CD4-positive, alpha-beta T cell (primary cell): Measurements from ENCODE around the gene MRPL21. TPM values are rescaled to one million over a fixed set of nuclear protein-coding genes. Genes with fewer than 3 reads are reported as not detected.

Experiments
- ATAC-seq: fragments of 200-7000 bp; cut with Tn5 transposase; one replicate; pipeline ENCODE4 v1.10.0; 2022; ENCODE audit warnings: mild to moderate bottlenecking; ENCODE audit not compliant: poor library complexity
- CTCF ChIA-PET: fragments of 350-600 bp; sonication (Branson Sonifier 250); formaldehyde crosslinking; loops from one replicate; lab custom pipeline; 2021; ENCODE audit warnings: antibody characterized with exemption, inconsistent platforms; lab: Charles Lee
- POLR2A ChIA-PET: fragments of 350-600 bp; sonication (Branson Sonifier 250); formaldehyde crosslinking; loops from one replicate; lab custom pipeline; 2021; ENCODE audit warnings: antibody characterized with exemption, inconsistent platforms; lab: Charles Lee
- DNase-seq, 14 experiments: peaks; one replicate each; pipeline ENCODE4 v3.0.0-alpha.2; 2013 to 2020; ENCODE audit warnings: mixed read lengths in 2 of 14
- H3K27ac ChIP-seq, 2 donors: one replicate each; pipeline versions ENCODE4 v1.5.1 to v1.7.0; 2013; ENCODE audit warnings: low read length in 2 of 2, low read depth in 1 of 2, mild to moderate bottlenecking in 1 of 2
- H3K27me3 ChIP-seq, 2 experiments: 1 replicate in 1 of 2; 2 replicates in 1 of 2; pipeline versions ENCODE4 v1.6.1 to v1.7.0; 2013; ENCODE audit warnings: low read length in 2 of 2, control low read depth in 1 of 2, mild to moderate bottlenecking in 1 of 2, moderate library complexity in 1 of 2; ENCODE audit not compliant: insufficient read depth in 2 of 2, control insufficient read depth in 1 of 2
- H3K36me3 ChIP-seq: one replicate; pipeline ENCODE4 v1.6.1; 2013; ENCODE audit warnings: low read length, control low read depth; ENCODE audit not compliant: insufficient read depth
- H3K4me1 ChIP-seq: one replicate; pipeline ENCODE4 v1.6.1; 2013; ENCODE audit warnings: low read length, control low read depth; ENCODE audit not compliant: insufficient read depth
- H3K4me3 ChIP-seq: one replicate; pipeline ENCODE4 v1.5.1; 2013; ENCODE audit warnings: mild to moderate bottlenecking, low read length, moderate library complexity
- H3K9me3 ChIP-seq, 2 experiments: 1 replicate in 1 of 2; 2 replicates in 1 of 2; pipeline versions ENCODE4 v1.6.1 to v1.7.0; 2013; ENCODE audit warnings: low read length in 2 of 2, mild to moderate bottlenecking in 2 of 2, control low read depth in 1 of 2, moderate library complexity in 1 of 2; ENCODE audit not compliant: control insufficient read depth in 1 of 2, insufficient read depth in 1 of 2
- H3K27ac Mint-ChIP-seq: one replicate; pipeline ENCODE4 v1.8.0; 2020; ENCODE audit warnings: mixed read lengths
- H3K27me3 Mint-ChIP-seq: one replicate; pipeline ENCODE4 v1.8.0; 2021; ENCODE audit warnings: mixed read lengths
- H3K36me3 Mint-ChIP-seq: one replicate; pipeline ENCODE4 v1.8.0; 2021; ENCODE audit warnings: low read depth, mixed read lengths
- H3K4me1 Mint-ChIP-seq: one replicate; pipeline ENCODE4 v1.8.0; 2021; ENCODE audit warnings: low read depth, mixed read lengths
- H3K4me3 Mint-ChIP-seq: one replicate; pipeline ENCODE4 v1.8.0; 2020; ENCODE audit warnings: mild to moderate bottlenecking, mixed read lengths
- H3K9me3 Mint-ChIP-seq: one replicate; pipeline ENCODE4 v1.8.0; 2020; ENCODE audit warnings: mixed read lengths
- intact Hi-C, 2 experiments: fragments of 100-400 bp; cut with DNase I in 1 of 2; cut with micrococcal nuclease in 1 of 2; formaldehyde crosslinking; loops; one replicate each; pipeline versions ENCODE4 v1.15.1 to v1.9.0; 2023 to 2025; cut with DNase I, micrococcal nuclease
- total RNA-seq, 174 experiments: library from RNA in 2 of 174; stranded (reverse) in 2 of 174; gene quantifications; one replicate each; pipeline ENCODE4 v1.2.3 and lab custom pipeline; 2021 to 2026
- TF ChIP-seq, protein P1 (sequence below): fragments of 200-600 bp; IDR thresholded peaks from one replicate; pipeline ENCODE4 v1.8.0; 2022; ENCODE audit warnings: antibody characterized with exemption, mild to moderate bottlenecking

MRPL21 gene
- total RNA-seq, 2 experiments from 2014 or later, result 47.5 to 48.0 TPM

DNA sequence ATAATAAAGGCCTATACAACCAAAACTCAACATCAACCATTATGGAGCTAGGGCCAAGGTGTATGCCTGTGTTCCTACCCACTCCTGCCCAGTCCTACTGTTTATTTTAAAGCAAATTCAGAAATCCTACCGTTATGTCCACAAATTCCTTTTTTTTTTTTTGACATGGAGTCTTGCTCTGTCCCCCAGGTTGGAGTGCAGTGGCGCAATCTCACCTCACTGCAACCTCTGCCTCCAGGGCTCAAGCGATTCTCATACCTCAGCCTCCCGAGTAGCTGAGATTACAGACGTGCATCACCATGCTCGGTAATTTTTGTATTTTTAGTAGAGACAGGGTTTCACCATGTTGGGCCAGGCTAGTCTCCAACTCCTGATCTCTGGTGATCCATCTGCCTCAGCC, 58.8 kb downstream of the MRPL21 start:
- CTCF ChIA-PET, result interaction anchor here (1.2 to 3.7 kb wide), 6 partner anchors 10 to 95 kb away, joined by 4 to 42 read pairs (median 7); no protein-coding TSS in a partner anchor

DNA sequence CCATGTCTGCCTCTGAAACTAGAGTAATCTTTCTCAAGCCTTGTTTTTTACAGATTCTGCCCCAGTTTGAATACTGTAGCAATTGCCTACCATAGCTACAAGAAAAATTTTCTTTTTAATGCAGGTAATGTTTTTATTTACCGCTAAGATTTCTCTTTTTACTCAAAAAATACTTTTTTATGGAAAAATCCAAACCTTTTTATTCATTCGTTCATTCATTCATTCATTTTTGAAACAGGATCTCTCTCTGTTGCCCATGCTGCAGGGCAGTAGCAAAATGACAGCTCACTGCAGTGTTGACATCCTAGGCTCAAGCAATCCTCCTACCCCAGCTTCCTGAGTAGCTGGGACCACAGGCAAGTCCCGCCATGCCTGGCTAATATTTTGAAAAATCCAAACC, 59.3 kb downstream of the MRPL21 start:
- Histone ChIP-seq H3K4me1 (peaks cover 46% of the 10 kb centered on the region), H3K27me3 (no peaks in the 10 kb centered on the region), H3K4me3 (peak overlapping the region; percentile 61), H3K27ac (no peak overlapping the region), H3K36me3 (no peaks in the 10 kb centered on the region), H3K9me3 (no peaks in the 10 kb centered on the region)
- intact Hi-C loops, result loop anchor here (1.0 to 10.0 kb wide), 8 partner anchors 19 to 380 kb away; partner anchors contain the start of genes IGHMBP2 (in 2 of the 2), MRPL21 (in 2 of the 2), PPP6R3 (in 1 of the 2) and TESMIN (in 1 of the 2)
- Mint-ChIP-seq H3K27ac (peak overlapping the region; percentile 70), H3K27me3 (no peaks in the 10 kb centered on the region), H3K36me3 (peaks cover 5% of the 10 kb centered on the region), H3K9me3 (no peaks in the 10 kb centered on the region), H3K4me1 (peaks cover 38% of the 10 kb centered on the region), H3K4me3 (peak overlapping the region; percentile 91)
- TF ChIP-seq, protein P1, sequence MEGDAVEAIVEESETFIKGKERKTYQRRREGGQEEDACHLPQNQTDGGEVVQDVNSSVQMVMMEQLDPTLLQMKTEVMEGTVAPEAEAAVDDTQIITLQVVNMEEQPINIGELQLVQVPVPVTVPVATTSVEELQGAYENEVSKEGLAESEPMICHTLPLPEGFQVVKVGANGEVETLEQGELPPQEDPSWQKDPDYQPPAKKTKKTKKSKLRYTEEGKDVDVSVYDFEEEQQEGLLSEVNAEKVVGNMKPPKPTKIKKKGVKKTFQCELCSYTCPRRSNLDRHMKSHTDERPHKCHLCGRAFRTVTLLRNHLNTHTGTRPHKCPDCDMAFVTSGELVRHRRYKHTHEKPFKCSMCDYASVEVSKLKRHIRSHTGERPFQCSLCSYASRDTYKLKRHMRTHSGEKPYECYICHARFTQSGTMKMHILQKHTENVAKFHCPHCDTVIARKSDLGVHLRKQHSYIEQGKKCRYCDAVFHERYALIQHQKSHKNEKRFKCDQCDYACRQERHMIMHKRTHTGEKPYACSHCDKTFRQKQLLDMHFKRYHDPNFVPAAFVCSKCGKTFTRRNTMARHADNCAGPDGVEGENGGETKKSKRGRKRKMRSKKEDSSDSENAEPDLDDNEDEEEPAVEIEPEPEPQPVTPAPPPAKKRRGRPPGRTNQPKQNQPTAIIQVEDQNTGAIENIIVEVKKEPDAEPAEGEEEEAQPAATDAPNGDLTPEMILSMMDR, result no peak
- ATAC-seq, result no peak
- ChIA-PET POLR2A (interaction anchor here (0.7 to 1.7 kb wide), 8 partner anchors 8 to 572 kb away, joined by 3 to 8 read pairs (median 4); partner anchors contain the start of gene C11orf24), CTCF (interaction anchor here (0.8 to 3.7 kb wide), 12 partner anchors 10 to 255 kb away, joined by 3 to 42 read pairs (median 5); no protein-coding TSS in a partner anchor)
- DNase-seq, result no peak

More for the DNA sequence above, 58.8 kb downstream of the MRPL21 start:
- intact Hi-C loops, result loop anchor here (1.0 to 10.0 kb wide), 8 partner anchors 20 to 380 kb away; partner anchors contain the start of genes IGHMBP2 (in 2 of the 2), MRPL21 (in 2 of the 2), PPP6R3 (in 1 of the 2) and TESMIN (in 1 of the 2)
- Mint-ChIP-seq H3K27me3 (no peaks in the 10 kb centered on the region), H3K4me3 (peak overlapping the region; percentile 91), H3K27ac (no peak overlapping the region), H3K36me3 (peaks cover 5% of the 10 kb centered on the region), H3K4me1 (peaks cover 33% of the 10 kb centered on the region), H3K9me3 (no peaks in the 10 kb centered on the region)
- Histone ChIP-seq H3K36me3 (no peaks in the 10 kb centered on the region), H3K27me3 (no peaks in the 10 kb centered on the region), H3K9me3 (no peaks in the 10 kb centered on the region), H3K4me1 (peaks cover 42% of the 10 kb centered on the region), H3K4me3 (no peak overlapping the region), H3K27ac (no peak overlapping the region)
- POLR2A ChIA-PET, result interaction anchor here (0.7 to 1.5 kb wide), 3 partner anchors 8 to 573 kb away, joined by 3 to 6 read pairs (median 3); partner anchors contain the start of gene C11orf24
- TF ChIP-seq, protein P1, result no peak
- DNase-seq (no peak), ATAC-seq (no peak)

DNA sequence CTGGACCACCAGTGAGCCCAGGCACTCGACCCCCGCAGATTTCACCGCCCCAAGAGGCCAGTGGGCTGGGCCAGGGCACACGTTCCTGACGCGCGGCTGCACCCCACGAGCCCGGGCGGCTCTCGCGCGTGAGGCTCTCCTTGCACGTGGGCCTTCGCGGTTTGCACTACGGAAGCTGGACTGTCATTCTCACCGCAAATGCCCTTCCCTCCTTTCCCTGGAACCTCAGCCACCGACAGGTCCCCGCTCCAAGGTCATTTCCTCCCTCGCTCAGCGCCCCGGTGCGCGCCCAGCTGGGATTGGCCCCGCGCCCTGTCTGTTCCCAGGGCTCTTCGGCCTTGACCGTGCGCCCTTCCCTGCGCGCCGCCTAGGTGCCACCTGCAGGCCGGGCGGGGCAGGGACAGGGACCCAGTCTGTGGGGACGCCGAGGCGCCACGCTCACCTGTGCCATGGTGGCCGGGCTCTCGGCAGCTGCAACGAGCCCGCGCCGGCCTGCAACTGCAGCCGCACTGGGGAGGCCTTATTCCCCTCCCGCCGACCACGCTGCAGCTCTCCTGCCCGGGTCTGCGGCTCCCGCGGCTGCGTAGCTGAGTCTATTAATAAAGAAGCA, 59.8 kb downstream of the MRPL21 start:
- TF ChIP-seq, protein P1, result peak; percentile 78
- H3K4me1 ChIP-seq, result peaks cover 52% of the 10 kb centered on the region
- ChIA-PET CTCF (interaction anchor here (0.8 to 3.7 kb wide), 14 partner anchors 9 to 254 kb away, joined by 3 to 42 read pairs (median 4); no protein-coding TSS in a partner anchor), POLR2A (interaction anchor here (0.6 to 1.7 kb wide), 10 partner anchors 9 to 1807 kb away, joined by 3 to 8 read pairs (median 4); partner anchors contain the start of gene C11orf24)
- intact Hi-C loops, result loop anchor here (1.0 to 10.0 kb wide), 9 partner anchors 19 to 379 kb away; partner anchors contain the start of genes IGHMBP2 (in 2 of the 2), MRPL21 (in 2 of the 2), TESMIN (in 2 of the 2) and PPP6R3 (in 1 of the 2)
- H3K9me3 ChIP-seq, result no peaks in the 10 kb centered on the region
- H3K27me3 ChIP-seq, result no peaks in the 10 kb centered on the region
- H3K27ac ChIP-seq, result peak overlapping the region in 1 of 2 donors; percentile 2
- no peaks in the 10 kb centered on the region for H3K36me3 ChIP-seq
- peaks cover 43% of the 10 kb centered on the region for H3K4me1 Mint-ChIP-seq
- H3K4me3 Mint-ChIP-seq, result peak overlapping the region; percentile 91
- no peaks in the 10 kb centered on the region for H3K9me3 Mint-ChIP-seq
- peak overlapping the region; percentile 61 for H3K4me3 ChIP-seq
- DNase-seq, result peak; percentile 34 to 86 (median 72)
- H3K27ac Mint-ChIP-seq, result peak overlapping the region; percentile 70
- no peaks in the 10 kb centered on the region for H3K27me3 Mint-ChIP-seq
- ATAC-seq, result peak; percentile 33
- peaks cover 5% of the 10 kb centered on the region for H3K36me3 Mint-ChIP-seq
